Posterior vena cava (tissue), 2 donors: ENCODE data around the gene SPRR2A. TPM values are rescaled to one million over a fixed set of nuclear protein-coding genes. Genes with fewer than 3 reads are reported as not detected.
"Not testable (repeated sequence)": the region's sequence is repeated elsewhere in the genome, so short reads cannot be mapped to it uniquely, and the experiment has no call there.

ENCODE experiments used
- DNase-seq: peaks from one replicate; pipeline ENCODE4 v3.0.0-alpha.2; 2020; ENCODE audit warnings: low spot score
- intact Hi-C, 2 donors: fragments of 100-400 bp; cut with DNase I; formaldehyde crosslinking; loops; one replicate each; pipeline versions ENCODE4 v1.14.1 to v1.14.2; 2022 to 2023
- long read RNA-seq, 2 donors: library from polyadenylated mRNA; unstranded; transcript quantifications; one replicate each; pipeline ENCODE4 v2.0.0, GENCODE V29; 2020 to 2021
- total RNA-seq, 2 donors: library from RNA; stranded (reverse); fragmentation: NEBNext Ultra II Directional; extraction: Animal tissue kit (Norgen Biotek cat#: 25700); gene quantifications; one replicate each; pipeline ENCODE4 v1.2.1, GENCODE V29; 2021
- donor health status: DM: yes; HTN: yes; CAD: no.
- donor health status: DM: yes; HTN: yes; CAD: no.

SPRR2A gene
- total RNA-seq: not detected
- long read RNA-seq, donor 1: 0 reads
- long read RNA-seq, donor 2: 0 reads

DNA sequence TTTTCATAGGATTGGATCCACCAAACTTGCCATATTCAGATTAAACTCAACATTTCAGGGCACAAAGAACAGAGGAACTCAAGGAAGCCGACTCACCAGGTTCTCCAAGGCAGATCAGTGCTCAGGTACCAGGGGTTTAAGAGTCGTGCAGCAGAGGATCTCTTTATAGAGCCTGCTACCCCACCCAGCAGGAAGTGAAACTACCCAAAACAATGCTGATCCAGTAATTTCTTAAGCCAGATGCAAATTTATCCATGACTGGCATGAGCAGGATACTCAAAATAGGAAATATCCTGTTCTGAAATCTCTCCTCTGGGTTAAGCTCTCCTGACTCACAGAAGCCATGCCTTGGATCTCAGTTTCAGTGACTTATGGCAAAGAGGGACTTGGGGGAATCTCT, at the start of gene SPRR2A:
Gene SPRR2A (minus strand): TSS at position 138 of the 400 bp plus-strand sequence. CDS start 777 bp downstream, outside the sequence.
- no peak for DNase-seq
- intact Hi-C loops: no loop called here

DNA sequence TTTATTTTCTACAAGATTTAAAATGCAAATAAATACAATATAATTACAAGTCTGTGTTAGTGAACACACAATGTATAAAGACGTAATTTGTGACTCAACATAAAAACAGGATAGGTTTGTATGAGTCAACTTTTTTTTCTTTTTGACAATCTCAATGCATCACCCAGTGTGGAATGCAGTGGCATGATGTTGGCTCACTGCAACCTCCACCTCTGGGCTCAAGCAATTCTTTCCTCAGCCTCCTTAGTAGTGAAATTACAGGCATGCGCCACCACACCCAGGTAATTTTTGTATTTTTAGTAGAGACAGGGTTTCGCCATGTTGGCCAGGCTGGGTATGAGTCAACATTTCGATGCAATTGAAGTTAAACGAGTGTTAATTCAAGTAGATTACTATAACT, 42.9 kb upstream of the SPRR2A start:
- intact Hi-C loops: no loop called here
- DNase-seq: no peak

DNA sequence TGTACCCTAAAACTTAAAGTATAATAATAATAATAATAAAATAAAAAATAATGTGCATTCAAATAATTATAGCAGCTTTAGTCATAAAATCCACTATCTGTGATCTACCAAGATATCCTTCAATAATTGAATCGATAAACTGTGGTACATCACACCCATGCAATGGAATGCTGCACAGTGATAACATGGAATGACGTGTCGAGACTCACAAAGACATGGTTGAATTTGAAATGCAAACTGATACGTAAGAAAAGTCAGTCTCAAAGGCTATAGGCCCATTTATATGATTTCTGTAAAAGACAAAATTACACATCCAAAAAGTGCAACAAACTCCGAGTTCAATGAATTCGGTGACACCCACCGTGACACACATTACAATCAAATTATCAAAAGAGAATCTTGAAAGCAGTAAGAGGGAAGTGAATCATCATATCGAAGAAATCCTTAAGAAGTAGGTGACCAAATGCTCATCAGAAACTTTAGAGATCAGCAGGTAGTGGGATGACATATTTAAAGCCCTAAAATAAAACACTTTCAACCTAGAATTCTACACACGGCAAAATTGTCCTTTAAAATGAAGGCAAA, 42.2 kb upstream of the SPRR2A start:
- intact Hi-C loops: no loop called here
- DNase-seq: no peak

DNA sequence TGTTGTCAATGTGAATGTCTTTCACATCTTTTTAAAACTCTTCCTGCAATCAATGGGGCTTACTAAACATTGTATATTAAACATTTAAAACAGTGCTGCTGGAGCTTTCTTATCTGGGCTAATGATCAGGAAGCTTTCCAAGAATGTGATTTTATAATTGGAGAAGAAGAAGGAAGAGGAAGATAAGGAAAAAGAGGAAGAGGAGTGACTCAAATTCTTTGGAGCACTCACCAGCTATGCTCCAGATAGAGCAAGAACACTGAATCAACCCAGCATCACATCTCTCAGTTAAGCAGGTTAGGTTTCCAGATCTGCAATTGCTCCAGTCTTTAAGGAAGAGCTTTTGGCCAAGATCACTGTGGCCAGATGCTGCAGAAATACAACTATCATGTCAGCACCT, 38.5 kb upstream of the SPRR2A start:
- no peak for DNase-seq
- intact Hi-C loops: no loop called here

DNA sequence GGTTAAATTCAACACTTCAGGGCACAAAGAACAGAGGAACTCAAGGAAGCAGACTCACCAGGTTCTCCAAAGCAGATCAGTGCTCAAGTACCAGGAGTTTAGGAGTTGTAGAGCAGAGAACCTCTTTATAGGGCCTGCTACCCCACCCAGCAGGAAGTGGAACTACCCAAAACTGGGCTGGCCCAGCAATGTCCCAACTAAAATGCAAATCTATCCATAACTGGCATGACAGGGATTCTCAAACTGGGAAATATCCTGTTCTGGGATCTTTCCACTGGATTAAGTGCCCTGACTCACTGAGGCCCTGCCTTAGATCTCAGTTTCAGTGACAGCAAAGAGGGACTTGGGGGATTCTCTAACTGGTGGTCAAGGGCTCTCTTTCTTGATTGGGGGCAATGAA, 37.1 kb upstream of the SPRR2A start, which contains the start of gene SPRR2E:
Gene SPRR2E (minus strand): TSS at position 101 of the 400 bp plus-strand sequence. CDS start 775 bp downstream, outside the sequence.
- DNase-seq: no peak
- intact Hi-C loops: no loop called here

DNA sequence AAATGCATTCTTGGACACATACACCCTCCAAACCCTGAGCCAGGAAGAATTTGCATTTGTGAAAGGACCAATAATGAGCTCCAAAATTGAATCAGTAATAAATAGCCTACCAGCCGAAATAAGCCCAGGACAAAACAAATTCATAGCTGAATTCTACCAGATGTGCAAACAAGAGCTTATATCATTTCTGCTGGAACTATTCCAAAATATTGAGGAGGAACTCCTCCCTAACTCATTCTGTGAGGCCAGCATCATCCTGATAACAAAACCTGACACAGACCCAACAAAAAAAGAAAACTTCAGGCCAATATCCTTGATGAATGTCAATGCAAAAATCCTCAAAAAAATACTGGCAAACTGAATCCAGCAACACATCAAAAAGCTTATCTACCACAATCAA, 30.3 kb upstream of the SPRR2A start:
- no peak for DNase-seq
- intact Hi-C loops: no loop called here

DNA sequence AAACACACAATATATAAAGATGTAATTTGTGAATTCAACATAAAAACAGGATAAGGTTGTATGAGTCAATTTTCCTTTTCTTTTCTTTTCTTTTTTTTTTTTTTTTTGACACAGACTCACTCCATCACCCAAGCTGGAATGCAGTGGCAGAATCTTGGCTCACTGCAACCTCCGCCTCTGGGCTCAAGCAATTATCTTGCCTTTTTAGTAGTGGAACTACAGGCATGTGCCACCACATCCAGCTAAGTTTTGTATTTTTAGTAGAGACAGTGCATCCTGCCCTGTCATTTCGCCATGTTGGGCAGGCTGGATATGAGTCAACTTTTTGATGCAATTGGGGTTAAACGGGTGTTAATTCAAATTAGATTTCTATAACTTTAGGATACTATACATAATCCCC, 24.4 kb upstream of the SPRR2A start:
- DNase-seq: no peak
- intact Hi-C loops: no loop called here

DNA sequence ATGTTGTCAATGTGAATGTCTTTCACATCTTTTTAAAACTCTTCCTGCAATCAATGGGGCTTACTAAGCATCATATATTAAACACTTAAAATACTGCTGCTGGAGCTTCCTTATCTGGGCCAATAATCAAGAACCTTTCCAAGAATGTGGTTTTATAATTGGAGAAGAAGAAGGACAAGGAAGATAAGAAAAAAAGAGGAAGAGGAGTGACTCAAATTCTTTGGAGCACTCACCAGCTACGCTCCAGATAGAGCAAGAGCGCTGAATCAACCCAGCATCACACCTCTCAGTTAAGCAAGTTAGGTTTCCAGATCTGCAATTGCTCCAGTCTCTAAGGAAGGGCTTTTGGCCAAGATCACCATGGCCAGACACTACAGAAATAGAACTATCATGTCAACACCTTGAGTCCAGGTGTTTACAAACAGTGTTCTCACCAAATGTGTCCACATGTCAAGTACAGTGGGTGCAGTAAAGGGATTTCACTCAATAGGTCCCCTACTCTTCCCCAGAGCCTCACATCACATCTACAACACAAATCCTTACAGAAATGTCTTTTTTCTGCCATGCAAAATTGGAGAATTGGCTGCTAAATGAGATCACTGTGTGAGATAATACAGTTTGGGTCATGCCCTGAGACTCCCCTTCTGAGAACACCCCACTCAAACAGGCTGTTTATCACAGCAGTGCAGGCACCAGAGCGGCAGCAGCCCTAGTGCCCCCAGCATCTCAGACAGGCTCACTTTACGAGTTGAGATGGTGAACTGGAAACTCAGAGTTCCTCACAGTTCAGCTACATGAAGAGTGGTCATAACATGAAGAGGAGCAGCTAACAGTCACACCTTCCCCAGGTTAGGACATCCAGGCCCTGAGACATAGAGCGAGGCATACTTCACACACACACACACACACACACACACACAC, 15.8 kb upstream of the SPRR2A start:
- no peak for DNase-seq
- intact Hi-C loops: no loop called here

DNA sequence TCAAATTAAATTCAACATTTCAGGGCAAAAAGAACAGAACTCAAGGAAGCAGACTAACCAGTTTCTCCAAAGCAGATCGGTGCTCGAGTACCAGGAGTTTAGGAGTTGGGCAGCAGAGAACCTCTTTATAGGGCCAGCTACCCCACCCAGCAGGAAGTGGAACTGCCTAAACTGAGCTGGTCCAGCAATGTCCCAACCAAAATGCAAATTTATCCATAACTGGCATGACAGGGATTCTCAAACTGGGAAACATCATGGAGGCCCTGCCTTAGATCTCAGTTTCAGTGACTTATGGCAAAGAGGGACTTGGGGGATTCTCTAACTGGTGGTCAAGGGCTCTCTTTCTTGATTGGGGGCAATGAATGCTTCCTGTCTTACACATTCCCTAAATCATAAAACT, 14.2 kb upstream of the SPRR2A start, which contains the start of gene SPRR2B:
Gene SPRR2B (minus strand): TSS at position 101 of the 400 bp plus-strand sequence. CDS start 772 bp downstream, outside the sequence.
- no peak for DNase-seq
- intact Hi-C loops: no loop called here

DNA sequence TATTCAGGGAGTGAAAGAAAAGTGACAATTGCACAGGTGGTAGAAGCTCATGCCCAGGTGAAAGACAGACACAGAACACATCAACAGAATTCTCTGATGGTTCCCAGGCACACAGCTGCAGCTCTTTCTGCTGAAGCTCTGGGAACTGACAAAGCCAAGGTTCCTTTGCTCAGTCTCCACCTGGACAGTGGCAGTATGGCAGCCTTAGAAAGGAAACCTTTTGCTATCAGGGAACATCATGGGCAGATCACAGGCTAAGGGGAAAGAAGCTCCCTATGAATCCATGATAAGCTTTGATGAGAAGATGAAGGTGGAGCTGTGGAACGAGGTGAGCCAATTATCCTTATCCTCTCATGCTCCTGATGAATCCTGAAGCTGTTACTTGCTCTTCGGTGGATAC, 12.9 kb upstream of the SPRR2A start:
- no peak for DNase-seq
- intact Hi-C loops: no loop called here

DNA sequence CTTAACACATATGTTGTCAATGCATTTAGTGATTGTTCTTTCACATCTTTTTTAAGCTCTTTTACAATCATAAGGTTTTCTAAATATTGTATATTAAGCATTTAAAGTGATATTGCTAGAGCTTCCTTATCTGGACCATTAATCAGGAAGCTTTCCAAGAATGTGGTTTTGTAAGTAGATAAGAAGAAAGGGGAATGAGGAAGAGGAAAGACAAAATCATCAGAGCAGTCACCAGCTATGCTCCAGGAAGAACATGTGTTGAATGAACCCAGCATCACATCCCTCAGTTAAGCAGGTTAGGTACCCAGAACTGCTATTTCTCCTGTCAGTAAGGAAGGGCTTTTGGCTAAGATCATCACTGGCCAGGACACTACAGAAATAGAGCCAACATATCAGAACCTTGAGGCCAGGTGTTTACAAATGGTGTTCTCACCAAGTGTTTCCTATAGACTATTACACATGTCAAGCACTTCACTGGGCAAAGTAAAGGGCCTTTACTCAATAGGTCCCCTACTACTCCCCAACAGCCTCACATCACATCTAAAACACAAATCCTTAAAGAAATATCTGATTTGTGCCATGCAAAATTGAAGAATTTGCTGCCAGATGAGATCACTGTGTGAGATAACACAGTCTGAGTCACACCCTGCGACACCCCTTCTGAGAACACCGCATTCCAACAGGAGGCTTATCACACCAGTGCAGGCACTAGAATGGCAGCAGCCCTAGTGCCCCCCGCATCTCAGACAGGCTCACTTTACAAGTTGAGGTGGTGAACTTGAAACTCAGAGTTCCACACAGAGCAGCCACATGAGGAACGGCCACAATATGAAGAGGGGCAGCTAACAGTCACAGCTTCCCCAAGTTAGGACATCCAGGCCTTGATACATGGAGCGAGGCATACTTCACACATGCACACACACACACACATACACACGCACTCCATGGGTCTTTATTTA, 1.8 kb upstream of the SPRR2A start:
- intact Hi-C loops: no loop called here

DNA sequence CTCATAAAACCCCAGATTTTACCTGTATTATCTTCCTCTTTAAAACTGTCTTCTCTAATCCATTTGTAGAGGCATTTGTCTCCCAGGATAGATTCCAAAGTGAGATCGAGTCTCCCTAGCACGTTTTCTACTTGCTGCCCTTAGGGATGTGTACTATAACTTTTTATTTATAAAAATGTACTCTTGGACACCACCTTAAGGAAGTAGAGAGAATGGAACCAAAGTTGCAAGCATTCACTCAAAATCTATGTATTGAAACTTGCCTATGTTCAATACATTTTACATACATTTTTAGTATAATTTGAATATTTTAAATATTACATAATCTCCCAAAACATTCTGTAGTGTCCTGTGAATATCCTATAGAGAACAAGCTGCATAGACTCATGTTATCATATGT, 842 bp upstream of the SPRR2A start:
- DNase-seq: no peak
- intact Hi-C loops: no loop called here

More for the DNA sequence above, 1.8 kb upstream of the SPRR2A start:
- DNase-seq: no peak

DNA sequence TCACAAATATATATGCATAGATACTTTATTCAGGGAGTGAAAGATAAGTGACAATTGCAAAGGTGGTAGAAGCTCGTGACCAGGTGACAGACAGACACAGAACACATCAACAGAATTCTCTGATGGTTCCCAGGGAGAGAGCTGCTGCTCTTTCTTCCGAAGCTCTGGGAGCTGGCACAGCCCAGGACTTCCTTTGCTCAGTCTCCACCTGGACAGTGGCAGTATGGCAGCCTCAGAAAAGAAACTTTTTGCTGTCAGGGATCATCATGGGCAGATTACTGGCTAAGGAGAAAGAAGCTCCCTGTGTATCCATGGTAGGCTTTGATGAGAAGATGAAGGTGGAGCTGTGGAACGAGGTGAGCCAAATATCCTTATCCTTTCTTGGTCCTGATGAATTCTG, 1.2 kb downstream of the SPRR2A start:
- intact Hi-C loops, DNase-seq: not testable (repeated sequence)

DNA sequence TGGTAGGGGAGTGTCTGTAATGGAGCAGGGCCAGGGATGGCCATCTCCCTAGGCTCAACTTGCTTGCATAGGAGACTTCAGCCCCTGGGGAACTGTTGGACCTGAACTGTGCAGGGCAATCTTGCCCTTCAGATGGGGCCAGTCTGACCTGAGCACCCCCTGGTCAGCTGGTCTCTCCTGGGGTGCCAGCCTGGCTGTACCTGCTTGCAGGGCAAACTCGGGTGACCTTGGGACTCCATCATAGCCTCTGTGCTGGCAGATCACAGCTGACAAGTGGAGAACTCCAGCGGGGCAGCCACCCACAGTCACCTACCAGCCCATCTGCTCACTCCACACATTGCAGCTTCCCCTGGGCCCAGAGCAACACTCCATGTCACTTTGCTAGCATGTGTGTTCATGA, 8.1 kb downstream of the SPRR2A start:
- intact Hi-C loops: no loop called here
- DNase-seq: no peak

DNA sequence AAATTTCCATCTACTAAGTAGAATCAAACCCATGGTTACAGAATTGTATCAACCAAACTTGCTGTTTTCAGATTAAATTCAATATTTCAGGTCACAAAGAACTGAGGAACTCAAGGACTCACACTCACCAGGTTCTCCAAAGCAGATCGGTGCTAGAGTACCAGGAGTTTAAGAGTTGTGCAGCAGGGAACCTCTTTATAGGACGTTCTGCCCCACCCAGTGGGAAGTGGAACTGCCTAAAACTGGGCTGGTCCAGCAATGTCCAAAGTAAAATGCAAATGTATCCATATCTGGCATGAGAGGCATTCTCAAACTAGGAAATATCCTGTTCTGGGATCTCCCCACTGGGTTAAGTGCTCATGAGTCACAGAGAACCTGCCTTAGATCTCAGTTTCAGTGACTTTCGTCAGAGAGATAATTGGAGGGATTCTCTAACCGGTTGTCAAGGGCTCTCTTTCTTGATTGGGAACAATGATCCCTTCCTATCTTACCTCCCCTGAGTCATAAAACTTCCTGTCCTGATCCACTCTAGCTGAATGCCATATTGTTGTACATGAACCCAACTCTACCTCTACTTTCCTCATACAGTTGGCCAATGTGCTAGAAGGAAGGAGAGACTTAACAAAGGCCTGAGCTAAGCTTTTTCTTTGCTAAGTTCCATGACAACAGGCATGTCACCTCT, 16.2 kb downstream of the SPRR2A start, which contains the start of gene SPRR2D:
Gene SPRR2D (minus strand): TSS at position 171 of the 682 bp plus-strand sequence. CDS start 774 bp downstream, outside the sequence.
- no peak for DNase-seq
- intact Hi-C loops: no loop called here

DNA sequence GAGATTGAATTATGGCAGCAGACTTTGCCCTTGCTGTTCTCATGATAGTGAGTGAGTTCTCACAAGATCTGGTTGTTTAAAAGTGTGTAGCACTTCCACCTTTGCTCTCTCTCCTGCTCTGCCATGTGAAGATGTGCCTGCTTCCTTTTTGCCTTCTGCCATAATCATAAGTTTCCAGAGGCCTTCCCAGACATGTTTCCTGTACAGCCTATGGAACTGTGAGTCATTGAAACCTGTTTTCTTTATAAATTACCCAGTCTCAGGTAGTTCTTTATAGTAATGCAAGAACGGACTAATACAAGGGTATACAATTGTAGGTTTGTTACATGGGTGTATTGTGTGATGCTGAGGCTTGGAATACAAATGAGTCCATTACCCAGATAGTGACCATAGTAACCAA, 22.1 kb downstream of the SPRR2A start:
- DNase-seq: no peak
- intact Hi-C loops: no loop called here

DNA sequence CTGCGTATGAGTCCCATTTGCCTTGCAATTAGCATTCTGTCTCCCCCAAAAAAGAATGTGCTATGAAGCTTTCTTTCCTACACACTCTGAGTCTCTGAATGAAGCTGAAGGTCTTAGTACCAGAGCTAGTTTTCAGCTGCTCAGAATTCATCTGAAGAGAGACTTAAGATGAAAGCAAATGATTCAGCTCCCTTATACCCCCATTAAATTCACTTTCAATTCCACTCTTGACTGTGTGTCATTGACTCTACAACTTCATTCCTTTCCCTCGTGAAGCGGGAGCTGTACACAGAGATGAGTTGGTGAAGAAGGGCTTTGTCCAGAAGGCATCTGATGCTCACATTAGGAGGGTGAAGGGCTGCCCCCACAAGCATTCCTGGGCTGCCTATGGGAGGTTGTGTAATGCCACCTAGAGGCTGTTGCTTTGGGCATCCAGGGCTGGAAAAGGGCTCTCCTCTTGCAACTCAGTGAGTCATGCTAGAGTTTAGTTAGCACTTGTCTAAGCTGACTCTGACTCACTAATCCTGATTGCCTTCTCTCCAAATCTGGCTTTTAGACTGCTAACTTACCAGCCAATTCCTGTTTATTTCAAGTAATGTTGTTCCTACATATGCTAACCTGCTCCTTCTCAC, 24.5 kb downstream of the SPRR2A start:
- no peak for DNase-seq
- intact Hi-C loops: no loop called here

DNA sequence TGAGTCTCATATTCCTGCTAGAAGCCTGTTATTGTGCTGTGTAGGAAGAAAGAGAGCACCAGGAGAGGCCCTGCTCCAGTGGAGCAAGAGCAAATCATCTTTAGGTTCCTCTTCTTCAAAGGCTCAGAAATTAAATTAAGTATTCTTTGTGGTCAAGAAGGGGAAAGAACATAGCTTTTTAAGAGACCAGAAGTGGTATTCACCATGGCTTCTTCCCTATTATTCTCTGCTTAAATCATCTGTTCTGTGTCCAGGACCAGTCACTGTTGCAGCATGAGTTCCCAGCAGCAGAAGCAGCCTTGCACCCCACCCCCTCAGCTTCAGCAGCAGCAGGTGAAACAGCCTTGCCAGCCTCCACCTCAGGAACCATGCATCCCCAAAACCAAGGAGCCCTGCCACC, 25.2 kb downstream of the SPRR2A start:
- DNase-seq: no peak
- intact Hi-C loops: no loop called here
